ENCODE results near the gene ASB15. TPM values are rescaled to one million over a fixed set of nuclear protein-coding genes. Genes with fewer than 3 reads are reported as not detected.

Gene ASB15
- total RNA-seq, 1 donor: not detected

DNA sequence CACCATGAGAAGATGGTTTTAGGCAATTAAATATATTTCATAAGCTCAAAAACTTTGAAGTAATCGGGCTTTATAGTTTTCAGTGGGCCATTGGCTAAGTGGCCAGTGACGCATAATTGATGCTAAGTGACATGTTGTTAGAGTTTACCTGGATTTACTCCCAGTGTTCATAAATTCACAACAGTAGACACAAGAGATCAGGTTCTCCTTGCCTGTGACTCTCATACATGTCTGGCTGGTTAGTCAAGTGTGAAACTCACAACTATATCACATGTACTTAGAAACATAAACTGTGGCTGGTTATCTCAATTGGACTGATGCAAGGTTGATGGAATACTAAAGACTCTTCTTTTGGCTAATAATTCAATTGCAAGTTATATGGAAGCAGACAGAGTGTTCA lies 26.2 kb downstream of the ASB15 start:
- H3K4me1 ChIP-seq (ENCODE audit: insufficient read depth, low read length): no peaks in the 10 kb centered on the region
- no peaks in the 10 kb centered on the region for H3K27me3 ChIP-seq (ENCODE audit: insufficient read depth, low read length)

DNA sequence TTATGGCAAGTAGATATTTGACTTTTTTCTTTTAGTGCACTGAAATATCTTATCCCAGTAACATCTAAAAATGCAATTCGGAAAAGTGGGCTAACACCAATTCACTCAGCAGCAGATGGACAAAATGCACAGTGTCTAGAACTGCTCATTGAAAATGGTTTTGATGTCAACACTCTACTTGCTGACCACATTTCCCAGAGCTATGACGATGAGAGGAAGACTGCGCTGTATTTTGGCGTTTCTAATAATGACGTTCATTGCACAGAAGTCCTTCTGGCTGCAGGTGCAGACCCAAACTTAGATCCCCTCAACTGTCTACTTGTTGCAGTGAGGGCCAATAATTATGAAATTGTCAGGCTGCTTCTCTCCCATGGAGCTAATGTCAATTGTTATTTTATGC lies 27.2 kb downstream of the ASB15 start:
- no peak for DNase-seq (ENCODE audit: insufficient read length, low spot score, missing footprints)
- TF ChIP-seq, protein P1, sequence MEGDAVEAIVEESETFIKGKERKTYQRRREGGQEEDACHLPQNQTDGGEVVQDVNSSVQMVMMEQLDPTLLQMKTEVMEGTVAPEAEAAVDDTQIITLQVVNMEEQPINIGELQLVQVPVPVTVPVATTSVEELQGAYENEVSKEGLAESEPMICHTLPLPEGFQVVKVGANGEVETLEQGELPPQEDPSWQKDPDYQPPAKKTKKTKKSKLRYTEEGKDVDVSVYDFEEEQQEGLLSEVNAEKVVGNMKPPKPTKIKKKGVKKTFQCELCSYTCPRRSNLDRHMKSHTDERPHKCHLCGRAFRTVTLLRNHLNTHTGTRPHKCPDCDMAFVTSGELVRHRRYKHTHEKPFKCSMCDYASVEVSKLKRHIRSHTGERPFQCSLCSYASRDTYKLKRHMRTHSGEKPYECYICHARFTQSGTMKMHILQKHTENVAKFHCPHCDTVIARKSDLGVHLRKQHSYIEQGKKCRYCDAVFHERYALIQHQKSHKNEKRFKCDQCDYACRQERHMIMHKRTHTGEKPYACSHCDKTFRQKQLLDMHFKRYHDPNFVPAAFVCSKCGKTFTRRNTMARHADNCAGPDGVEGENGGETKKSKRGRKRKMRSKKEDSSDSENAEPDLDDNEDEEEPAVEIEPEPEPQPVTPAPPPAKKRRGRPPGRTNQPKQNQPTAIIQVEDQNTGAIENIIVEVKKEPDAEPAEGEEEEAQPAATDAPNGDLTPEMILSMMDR (IDR thresholded peaks at IDR 0.05; ENCODE audit: extremely low read depth, low read depth, low read length): no peak
- Histone ChIP-seq H3K36me3 (ENCODE audit: insufficient read depth, low read length) (no peaks in the 10 kb centered on the region), H3K27ac (ENCODE audit: low read depth, low read length) (no peak overlapping the region), H3K4me1 (ENCODE audit: insufficient read depth, low read length) (peaks cover 5% of the 10 kb centered on the region), H2AFZ (ENCODE audit: low read length) (no peak overlapping the region), H3K27me3 (ENCODE audit: insufficient read depth, low read length) (no peaks in the 10 kb centered on the region), H3K4me3 (ENCODE audit: insufficient read depth, low read length) (no peak overlapping the region), H3K4me2 (ENCODE audit: insufficient read depth, low read length) (no peak overlapping the region), H4K20me1 (ENCODE audit: insufficient read depth, low read length) (no peaks in the 10 kb centered on the region), H3K79me2 (ENCODE audit: insufficient read depth, low read length) (no peaks in the 10 kb centered on the region), H3K9me3 (ENCODE audit: low read depth, low read length) (no peaks in the 10 kb centered on the region)

More for the DNA sequence above, 26.2 kb downstream of the ASB15 start:
- no peaks in the 10 kb centered on the region for H3K36me3 ChIP-seq (ENCODE audit: insufficient read depth, low read length)
- no peak overlapping the region for H3K27ac ChIP-seq (ENCODE audit: low read depth, low read length)
- no peaks in the 10 kb centered on the region for H4K20me1 ChIP-seq (ENCODE audit: insufficient read depth, low read length)
- H3K4me2 ChIP-seq (ENCODE audit: insufficient read depth, low read length): no peak overlapping the region
- TF ChIP-seq, protein P1 (IDR thresholded peaks at IDR 0.05; ENCODE audit: extremely low read depth, low read depth, low read length): no peak
- no peak for DNase-seq (ENCODE audit: insufficient read length, low spot score, missing footprints)
- H2AFZ ChIP-seq (ENCODE audit: low read length): no peak overlapping the region
- no peaks in the 10 kb centered on the region for H3K79me2 ChIP-seq (ENCODE audit: insufficient read depth, low read length)
- H3K4me3 ChIP-seq (ENCODE audit: insufficient read depth, low read length): no peak overlapping the region
- no peaks in the 10 kb centered on the region for H3K9me3 ChIP-seq (ENCODE audit: low read depth, low read length)

DNA sequence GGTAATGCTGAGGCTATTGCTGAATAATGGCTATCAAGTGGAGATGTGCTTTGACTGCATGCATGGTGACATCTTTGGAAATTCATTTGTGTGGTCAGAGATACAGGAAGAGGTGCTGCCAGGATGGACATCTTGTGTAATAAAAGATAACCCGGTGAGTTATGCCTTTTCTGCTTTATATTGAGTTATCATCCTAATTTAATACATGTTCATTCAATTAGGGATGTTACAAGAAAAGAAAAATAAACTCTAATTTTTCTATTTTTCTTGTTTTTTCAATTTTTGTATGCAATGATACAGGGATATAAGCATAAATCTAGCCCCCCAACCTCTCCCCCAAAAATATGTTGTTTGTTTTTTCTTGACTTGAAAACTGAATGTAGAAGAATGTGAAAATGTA lies 27.7 kb downstream of the ASB15 start:
- Histone ChIP-seq H3K4me2 (ENCODE audit: insufficient read depth, low read length) (no peak overlapping the region), H3K4me3 (ENCODE audit: insufficient read depth, low read length) (no peak overlapping the region), H3K27ac (ENCODE audit: low read depth, low read length) (no peak overlapping the region), H3K27me3 (ENCODE audit: insufficient read depth, low read length) (no peaks in the 10 kb centered on the region), H3K36me3 (ENCODE audit: insufficient read depth, low read length) (no peaks in the 10 kb centered on the region), H4K20me1 (ENCODE audit: insufficient read depth, low read length) (no peaks in the 10 kb centered on the region), H3K79me2 (ENCODE audit: insufficient read depth, low read length) (no peaks in the 10 kb centered on the region), H2AFZ (ENCODE audit: low read length) (no peak overlapping the region), H3K4me1 (ENCODE audit: insufficient read depth, low read length) (peaks cover 5% of the 10 kb centered on the region), H3K9me3 (ENCODE audit: low read depth, low read length) (no peaks in the 10 kb centered on the region)
- DNase-seq (ENCODE audit: insufficient read length, low spot score, missing footprints): no peak
- TF ChIP-seq, protein P1 (IDR thresholded peaks at IDR 0.05; ENCODE audit: extremely low read depth, low read depth, low read length): no peak

DNA sequence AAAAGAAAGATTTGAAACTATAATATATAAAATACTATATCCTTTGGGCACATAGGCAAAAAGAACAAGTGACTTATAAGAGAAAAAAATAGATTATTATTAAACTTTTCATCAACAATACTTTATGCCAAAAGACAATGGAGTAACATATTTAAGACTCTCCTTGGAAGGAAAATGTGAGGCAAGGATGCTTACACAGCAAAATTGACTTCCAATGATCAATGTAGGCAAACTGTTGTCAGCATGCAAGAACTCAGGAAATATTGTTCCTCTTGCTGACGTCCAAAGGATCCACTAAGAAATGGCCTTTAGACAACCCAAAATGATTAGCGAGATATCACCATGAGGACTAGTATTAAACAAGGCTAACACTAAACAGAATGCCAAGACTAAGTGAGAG lies 31.2 kb downstream of the ASB15 start:
- Histone ChIP-seq H3K36me3 (ENCODE audit: insufficient read depth, low read length) (no peaks in the 10 kb centered on the region), H4K20me1 (ENCODE audit: insufficient read depth, low read length) (no peaks in the 10 kb centered on the region), H3K27me3 (ENCODE audit: insufficient read depth, low read length) (no peaks in the 10 kb centered on the region), H3K4me3 (ENCODE audit: insufficient read depth, low read length) (no peak overlapping the region), H3K27ac (ENCODE audit: low read depth, low read length) (no peak overlapping the region), H2AFZ (ENCODE audit: low read length) (no peak overlapping the region), H3K4me2 (ENCODE audit: insufficient read depth, low read length) (no peak overlapping the region), H3K79me2 (ENCODE audit: insufficient read depth, low read length) (no peaks in the 10 kb centered on the region), H3K9me3 (ENCODE audit: low read depth, low read length) (no peaks in the 10 kb centered on the region), H3K4me1 (ENCODE audit: insufficient read depth, low read length) (peaks cover 5% of the 10 kb centered on the region)
- DNase-seq (ENCODE audit: insufficient read length, low spot score, missing footprints): no peak
- TF ChIP-seq, protein P1 (IDR thresholded peaks at IDR 0.05; ENCODE audit: extremely low read depth, low read depth, low read length): no peak
